Measurements from ENCODE around the gene OTOP3.
"Not testable (repeated sequence)": the region's sequence is repeated elsewhere in the genome, so short reads cannot be mapped to it uniquely, and the experiment has no call there.

Gene OTOP3

GRCh38 chr17:74907012-74907411, 28.7 kb upstream of the OTOP3 start:
- no peak overlapping the region for H3K4me3 ChIP-seq (ENCODE audit: low read depth, low read length)
- no peak for DNase-seq (ENCODE audit: low read depth)
- TF ChIP-seq CTCF (IDR thresholded peaks at IDR 0.05; ENCODE audit: low read depth, low read length, missing control alignments): no peak

- not testable (repeated sequence) for H3K4me3 ChIP-seq (ENCODE audit: low read depth, low read length); DNase-seq (ENCODE audit: low read depth)
Measured at GRCh38 chr17:74909097-74909496, 26.6 kb upstream of the OTOP3 start.

GRCh38 chr17:74911423-74911822, 24.3 kb upstream of the OTOP3 start:
- not testable (repeated sequence) for DNase-seq (ENCODE audit: low read depth); H3K4me3 ChIP-seq (ENCODE audit: low read depth, low read length)

- no peak for TF ChIP-seq CTCF (IDR thresholded peaks at IDR 0.05; ENCODE audit: low read depth, low read length, missing control alignments)
- no peak overlapping the region for H3K4me3 ChIP-seq (ENCODE audit: low read depth, low read length)
- DNase-seq (ENCODE audit: low read depth): no peak
Measured at GRCh38 chr17:74916136-74916850, 19.4 kb upstream of the OTOP3 start.

GRCh38 chr17:74916851-74917199, 18.9 kb upstream of the OTOP3 start:
- TF ChIP-seq CTCF (IDR thresholded peaks at IDR 0.05; ENCODE audit: low read depth, low read length, missing control alignments): no peak
- no peak overlapping the region for H3K4me3 ChIP-seq (ENCODE audit: low read depth, low read length)
- DNase-seq (ENCODE audit: low read depth): no peak

- no peak overlapping the region for H3K4me3 ChIP-seq (ENCODE audit: low read depth, low read length)
- no peak for DNase-seq (ENCODE audit: low read depth)
- TF ChIP-seq CTCF (IDR thresholded peaks at IDR 0.05; ENCODE audit: low read depth, low read length, missing control alignments): no peak
Measured at GRCh38 chr17:74917430-74917829, 18.3 kb upstream of the OTOP3 start.

- TF ChIP-seq CTCF (IDR thresholded peaks at IDR 0.05; ENCODE audit: low read depth, low read length, missing control alignments): no peak
- no peak for DNase-seq (ENCODE audit: low read depth)
- no peak overlapping the region for H3K4me3 ChIP-seq (ENCODE audit: low read depth, low read length)
Measured at GRCh38 chr17:74918906-74919305, 16.8 kb upstream of the OTOP3 start.

GRCh38 chr17:74919440-74920305, 16.0 kb upstream of the OTOP3 start:
- no peak for DNase-seq (ENCODE audit: low read depth)
- peak; percentile 37 for TF ChIP-seq CTCF (IDR thresholded peaks at IDR 0.05; ENCODE audit: low read depth, low read length, missing control alignments)
- H3K4me3 ChIP-seq (ENCODE audit: low read depth, low read length): no peak overlapping the region

Measured in GM12864 (cell line).